ENCODE results near the gene CNOT4. TPM values are rescaled to one million over a fixed set of nuclear protein-coding genes. Genes with fewer than 3 reads are reported as not detected.
"Not testable (repeated sequence)": the region's sequence is repeated elsewhere in the genome, so short reads cannot be mapped to it uniquely, and the experiment has no call there.

Gene CNOT4
- total and polyA plus RNA-seq, 4 donors: 18.3 to 36.6 (median 28.4) TPM

DNA sequence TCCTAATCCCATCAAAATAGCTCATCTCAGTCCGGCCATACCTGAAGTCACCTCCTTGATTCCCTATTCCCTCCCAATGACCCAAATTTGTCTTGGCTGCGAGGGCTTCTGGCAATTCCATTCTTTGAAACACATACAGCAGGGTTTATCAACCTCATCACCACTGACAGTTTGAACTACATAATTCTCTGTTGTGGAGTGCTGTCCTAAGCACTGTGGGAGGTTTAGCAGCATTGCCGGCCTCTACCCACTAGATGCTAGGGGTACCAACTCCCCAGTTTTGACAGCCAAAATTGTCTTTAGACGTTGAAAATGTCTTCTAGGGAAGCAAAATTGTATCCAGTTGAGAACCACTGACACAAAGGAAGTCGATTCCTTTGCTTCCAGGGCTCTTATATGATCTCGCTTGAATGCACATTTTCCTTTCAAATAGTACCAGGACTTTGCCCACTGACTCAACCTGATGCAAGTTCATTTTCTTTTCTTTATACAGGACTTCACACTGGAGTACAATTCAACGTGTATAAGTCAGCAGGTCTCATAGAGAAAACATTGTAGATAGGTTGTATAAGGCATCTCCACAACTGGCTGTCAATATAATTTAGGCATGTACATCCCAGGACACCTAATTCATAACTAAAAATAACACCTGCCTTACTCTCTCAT, 142.9 kb downstream of the CNOT4 start:
- no peaks in the 10 kb centered on the region for H3K27me3 ChIP-seq (ENCODE audit: control insufficient read depth, insufficient read depth, low read length)
- DNase-seq (ENCODE audit: low read depth in 4 of 6, low spot score in 6 of 6): peak in 1 of 6 donors; percentile 51
- peaks cover 4% of the 10 kb centered on the region for H3K36me3 ChIP-seq (ENCODE audit: control insufficient read depth, insufficient read depth, low read length)
- H3K9me3 ChIP-seq (ENCODE audit: control insufficient read depth, insufficient read depth, low read length): no peaks in the 10 kb centered on the region
- no peak overlapping the region for H3K27ac ChIP-seq (ENCODE audit: low read depth, low read length)
- peaks cover 3% of the 10 kb centered on the region for H3K4me1 ChIP-seq (ENCODE audit: control insufficient read depth, insufficient read depth, low read length)
- 74% methylated on average over 4 of the region's 7 CpGs for WGBS (ENCODE audit: insufficient coverage)
- no peak overlapping the region for H3K4me3 ChIP-seq (ENCODE audit: low read depth, low read length)

DNA sequence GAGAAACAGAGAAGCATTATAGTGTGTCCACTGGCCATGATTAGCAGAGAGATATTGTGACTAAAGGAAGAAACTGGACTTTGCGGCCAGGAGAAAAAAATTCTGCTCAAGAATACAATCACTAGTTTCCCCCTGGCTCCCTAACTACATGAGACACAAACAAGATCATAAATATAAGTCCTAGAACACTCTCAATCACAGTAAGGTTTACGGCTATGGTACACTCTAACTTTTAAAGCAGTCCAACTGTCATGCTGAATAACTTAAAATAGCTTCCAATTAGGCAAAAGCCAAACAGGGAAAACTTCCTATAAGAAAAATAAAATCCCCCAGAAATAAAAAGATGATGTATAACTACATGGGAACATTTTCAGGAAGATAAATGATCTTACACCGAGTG, 144.2 kb downstream of the CNOT4 start:
- Histone ChIP-seq H3K36me3 (ENCODE audit: control insufficient read depth, insufficient read depth, low read length) (peaks cover 4% of the 10 kb centered on the region), H3K4me3 (ENCODE audit: low read depth, low read length) (no peak overlapping the region), H3K9me3 (ENCODE audit: control insufficient read depth, insufficient read depth, low read length) (no peaks in the 10 kb centered on the region), H3K27me3 (ENCODE audit: control insufficient read depth, insufficient read depth, low read length) (no peaks in the 10 kb centered on the region), H3K4me1 (ENCODE audit: control insufficient read depth, insufficient read depth, low read length) (peaks cover 3% of the 10 kb centered on the region), H3K27ac (ENCODE audit: low read depth, low read length) (no peak overlapping the region)
- DNase-seq (ENCODE audit: low read depth in 4 of 6, low spot score in 6 of 6): peak in 1 of 6 donors; percentile 13
- no CpG with 5 or more reads among the region's 3 CpGs for WGBS (ENCODE audit: insufficient coverage)

DNA sequence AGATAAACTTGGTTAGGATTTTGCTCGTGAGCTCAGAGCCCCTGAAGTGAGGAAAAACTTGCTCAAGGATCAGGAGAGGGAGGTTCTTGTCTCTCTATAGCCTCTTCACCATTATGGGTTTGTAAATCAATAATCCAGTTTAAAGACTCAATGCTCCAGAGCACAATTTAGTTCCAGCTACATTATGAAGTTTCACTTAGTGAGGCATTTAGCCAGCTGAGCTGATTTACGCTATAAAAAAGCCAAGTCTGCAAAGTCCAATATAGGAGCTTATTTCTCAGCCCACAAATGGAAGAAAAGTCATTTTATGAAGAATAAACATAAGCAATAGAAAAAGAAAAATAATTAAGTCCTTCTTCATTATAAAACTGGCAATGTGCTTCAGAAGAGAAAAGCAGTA, 145.7 kb downstream of the CNOT4 start:
- Histone ChIP-seq H3K4me3 (ENCODE audit: low read depth, low read length) (no peak overlapping the region), H3K9me3 (ENCODE audit: control insufficient read depth, insufficient read depth, low read length) (no peaks in the 10 kb centered on the region), H3K4me1 (ENCODE audit: control insufficient read depth, insufficient read depth, low read length) (peaks cover 3% of the 10 kb centered on the region), H3K27me3 (ENCODE audit: control insufficient read depth, insufficient read depth, low read length) (no peaks in the 10 kb centered on the region), H3K27ac (ENCODE audit: low read depth, low read length) (no peak overlapping the region), H3K36me3 (ENCODE audit: control insufficient read depth, insufficient read depth, low read length) (peaks cover 4% of the 10 kb centered on the region)
- WGBS (ENCODE audit: insufficient coverage): 80% methylated on average over 1 of the region's 2 CpGs
- DNase-seq (ENCODE audit: low read depth in 4 of 6, low spot score in 6 of 6): peak in 3 of 6 donors; percentile 8 to 88 (median 27)

DNA sequence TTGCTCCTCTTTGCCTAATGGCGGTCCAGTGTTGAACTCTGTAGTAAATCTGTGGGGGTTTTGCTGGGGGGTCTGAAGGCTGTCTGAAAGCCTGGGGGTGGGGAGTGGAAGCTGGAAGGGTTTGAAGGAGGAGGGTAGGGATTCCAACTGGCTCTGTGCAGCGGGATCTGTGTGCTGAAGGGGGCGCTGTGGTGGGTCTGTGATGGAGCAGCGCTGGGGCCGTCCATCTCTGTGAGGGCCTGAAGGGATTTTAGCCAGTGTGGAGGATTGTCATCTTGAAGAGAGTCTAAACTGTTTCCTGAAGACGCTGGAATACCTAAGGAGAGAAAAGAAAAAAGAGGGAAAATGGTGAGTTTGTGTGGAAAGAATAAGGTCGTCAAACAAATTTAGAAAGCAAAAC, 147.0 kb downstream of the CNOT4 start:
- no peak overlapping the region for H3K4me3 ChIP-seq (ENCODE audit: low read depth, low read length)
- no peaks in the 10 kb centered on the region for H3K9me3 ChIP-seq (ENCODE audit: control insufficient read depth, insufficient read depth, low read length)
- H3K27me3 ChIP-seq (ENCODE audit: control insufficient read depth, insufficient read depth, low read length): no peaks in the 10 kb centered on the region
- peaks cover 3% of the 10 kb centered on the region for H3K4me1 ChIP-seq (ENCODE audit: control insufficient read depth, insufficient read depth, low read length)
- WGBS (ENCODE audit: insufficient coverage): 84% methylated on average over 5 of the region's 7 CpGs
- DNase-seq (ENCODE audit: low read depth in 4 of 6, low spot score in 6 of 6): no peak
- H3K36me3 ChIP-seq (ENCODE audit: control insufficient read depth, insufficient read depth, low read length): peaks cover 4% of the 10 kb centered on the region
- H3K27ac ChIP-seq (ENCODE audit: low read depth, low read length): no peak overlapping the region

DNA sequence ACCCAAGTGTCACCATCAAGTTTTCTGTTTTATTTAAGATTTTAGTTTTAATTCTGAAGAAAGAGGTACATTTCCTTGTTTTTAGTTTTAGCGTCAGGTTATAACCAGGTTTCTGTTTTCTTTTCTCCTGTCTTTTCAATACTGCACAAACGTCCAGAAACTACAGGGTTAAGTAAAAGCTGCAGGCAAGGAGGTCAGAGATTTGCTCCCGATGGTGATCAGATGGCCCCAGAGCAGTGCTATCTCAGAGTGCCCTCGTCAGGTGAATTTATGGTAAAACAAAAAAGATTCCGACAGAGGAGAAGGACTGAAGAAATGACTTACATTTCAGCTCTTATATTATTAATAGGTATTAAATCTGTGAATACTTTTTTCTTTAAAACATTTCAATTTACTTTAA, 148.1 kb downstream of the CNOT4 start:
- no peak for DNase-seq (ENCODE audit: low read depth in 4 of 6, low spot score in 6 of 6)
- H3K36me3 ChIP-seq (ENCODE audit: control insufficient read depth, insufficient read depth, low read length): peaks cover 4% of the 10 kb centered on the region
- peaks cover 3% of the 10 kb centered on the region for H3K4me1 ChIP-seq (ENCODE audit: control insufficient read depth, insufficient read depth, low read length)
- H3K4me3 ChIP-seq (ENCODE audit: low read depth, low read length): no peak overlapping the region
- no peaks in the 10 kb centered on the region for H3K9me3 ChIP-seq (ENCODE audit: control insufficient read depth, insufficient read depth, low read length)
- no peak overlapping the region for H3K27ac ChIP-seq (ENCODE audit: low read depth, low read length)
- H3K27me3 ChIP-seq (ENCODE audit: control insufficient read depth, insufficient read depth, low read length): no peaks in the 10 kb centered on the region
- WGBS (ENCODE audit: insufficient coverage): 11% methylated on average over 3 of the region's 5 CpGs

DNA sequence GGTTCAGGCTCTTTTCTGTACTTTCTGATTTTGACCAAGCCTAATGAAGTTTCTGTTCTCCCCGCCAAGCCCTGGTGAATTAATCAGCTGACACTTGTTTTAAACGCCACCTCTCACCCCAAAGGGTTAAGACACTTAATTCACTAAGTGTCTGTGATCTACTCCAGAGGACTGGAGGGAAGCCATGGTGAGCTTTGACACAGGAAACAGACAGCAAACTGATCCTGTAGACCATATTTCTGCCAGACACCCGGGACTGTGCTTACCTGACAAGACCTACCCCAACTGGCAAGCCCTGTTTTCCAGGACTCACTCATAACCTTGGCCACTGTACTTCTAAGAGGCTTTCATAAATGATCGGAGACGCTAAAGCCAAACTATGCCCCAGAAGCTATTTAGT, 150.3 kb downstream of the CNOT4 start:
- H3K9me3 ChIP-seq (ENCODE audit: control insufficient read depth, insufficient read depth, low read length): no peaks in the 10 kb centered on the region
- 73% methylated on average over 5 of the region's 5 CpGs for WGBS (ENCODE audit: insufficient coverage)
- peaks cover 4% of the 10 kb centered on the region for H3K36me3 ChIP-seq (ENCODE audit: control insufficient read depth, insufficient read depth, low read length)
- no peak overlapping the region for H3K27ac ChIP-seq (ENCODE audit: low read depth, low read length)
- no peak for DNase-seq (ENCODE audit: low read depth in 4 of 6, low spot score in 6 of 6)
- peaks cover 3% of the 10 kb centered on the region for H3K4me1 ChIP-seq (ENCODE audit: control insufficient read depth, insufficient read depth, low read length)
- no peak overlapping the region for H3K4me3 ChIP-seq (ENCODE audit: low read depth, low read length)
- H3K27me3 ChIP-seq (ENCODE audit: control insufficient read depth, insufficient read depth, low read length): no peaks in the 10 kb centered on the region

DNA sequence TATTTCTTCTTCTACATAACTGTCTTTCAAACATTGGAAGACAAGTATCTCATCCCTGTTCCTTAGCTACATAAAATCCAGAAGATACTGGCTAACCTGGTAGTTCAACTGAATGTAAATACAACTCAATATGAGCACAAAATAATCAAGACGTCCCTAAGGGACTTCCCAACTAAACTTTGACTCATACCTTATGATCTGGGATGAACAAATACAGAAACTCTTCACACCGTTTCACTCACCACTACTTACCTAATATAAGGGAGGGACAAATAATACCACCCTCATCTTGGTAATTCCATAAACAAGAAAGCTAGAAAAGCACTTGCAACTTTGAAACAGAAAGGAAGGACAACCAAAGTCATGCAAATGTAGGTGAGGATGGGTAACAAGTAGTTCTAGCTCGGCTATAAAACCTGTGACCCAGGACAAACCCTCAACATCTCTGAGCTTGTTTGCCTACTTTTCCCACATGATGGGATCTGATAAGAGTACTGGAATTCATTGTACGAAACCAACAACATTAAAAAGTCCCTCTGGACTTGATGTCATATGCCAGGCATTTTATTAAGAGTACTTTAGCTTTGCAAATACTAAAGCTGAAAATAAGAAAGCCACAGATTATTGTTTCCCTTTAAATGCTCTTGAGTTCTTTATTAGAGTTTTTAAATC, 154.4 kb downstream of the CNOT4 start:
- no peak overlapping the region for H3K4me3 ChIP-seq (ENCODE audit: low read depth, low read length)
- WGBS (ENCODE audit: insufficient coverage): no CpG with 5 or more reads among the region's 4 CpGs
- no peak for DNase-seq (ENCODE audit: low read depth in 4 of 6, low spot score in 6 of 6)

DNA sequence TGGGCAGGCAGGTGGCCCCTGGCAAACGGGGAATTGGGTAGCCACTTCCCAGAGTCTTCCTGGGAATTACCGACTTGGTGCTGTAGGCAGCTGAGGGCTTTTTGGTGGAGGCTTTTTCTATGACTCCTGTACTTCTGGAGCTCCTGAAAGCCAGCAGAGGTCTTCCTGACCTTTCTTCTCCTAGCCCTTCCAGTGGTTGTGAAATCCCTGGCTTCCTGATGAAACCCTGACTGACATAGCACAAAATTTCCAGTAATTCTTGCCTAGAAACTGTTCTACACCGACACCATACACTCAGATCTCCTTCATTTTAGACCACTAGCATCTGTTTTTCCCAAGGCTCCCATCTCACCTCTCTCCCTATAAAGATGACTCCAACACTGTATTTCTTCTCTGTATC, 156.1 kb downstream of the CNOT4 start:
- DNase-seq (ENCODE audit: low read depth in 4 of 6, low spot score in 6 of 6): no peak
- no peak overlapping the region for H3K4me3 ChIP-seq (ENCODE audit: low read depth, low read length)
- no peaks in the 10 kb centered on the region for H3K9me3 ChIP-seq (ENCODE audit: control insufficient read depth, insufficient read depth, low read length)
- no peaks in the 10 kb centered on the region for H3K4me1 ChIP-seq (ENCODE audit: control insufficient read depth, insufficient read depth, low read length)
- no peaks in the 10 kb centered on the region for H3K27me3 ChIP-seq (ENCODE audit: control insufficient read depth, insufficient read depth, low read length)
- no peaks in the 10 kb centered on the region for H3K36me3 ChIP-seq (ENCODE audit: control insufficient read depth, insufficient read depth, low read length)
- H3K27ac ChIP-seq (ENCODE audit: low read depth, low read length): no peak overlapping the region
- 94% methylated on average over 3 of the region's 3 CpGs for WGBS (ENCODE audit: insufficient coverage)

More for the DNA sequence above, 154.4 kb downstream of the CNOT4 start:
- no peaks in the 10 kb centered on the region for H3K36me3 ChIP-seq (ENCODE audit: control insufficient read depth, insufficient read depth, low read length)
- H3K9me3 ChIP-seq (ENCODE audit: control insufficient read depth, insufficient read depth, low read length): no peaks in the 10 kb centered on the region
- H3K27ac ChIP-seq (ENCODE audit: low read depth, low read length): no peak overlapping the region
- H3K27me3 ChIP-seq (ENCODE audit: control insufficient read depth, insufficient read depth, low read length): no peaks in the 10 kb centered on the region
- H3K4me1 ChIP-seq (ENCODE audit: control insufficient read depth, insufficient read depth, low read length): no peaks in the 10 kb centered on the region

DNA sequence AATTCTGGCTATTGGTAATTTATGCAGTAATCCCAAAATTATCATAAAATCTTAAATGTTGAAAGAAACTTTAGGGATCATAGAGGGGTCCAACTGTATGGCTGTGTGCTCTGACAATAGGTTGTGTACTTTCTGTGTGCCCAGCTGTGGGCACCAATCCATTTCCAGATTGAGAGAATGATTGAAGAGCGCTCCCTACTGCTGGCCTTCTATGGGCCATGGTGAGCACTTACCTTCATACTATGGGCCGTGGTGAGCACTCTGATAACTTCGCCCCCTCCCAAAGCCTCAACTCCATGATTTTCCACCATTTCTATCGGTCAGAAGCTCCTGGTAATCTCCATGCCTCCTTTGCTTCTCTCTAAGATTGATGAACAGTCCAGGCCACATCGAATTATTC, 157.6 kb downstream of the CNOT4 start:
- H3K4me3 ChIP-seq (ENCODE audit: low read depth, low read length): no peak overlapping the region
- WGBS (ENCODE audit: insufficient coverage): 89% methylated on average over 5 of the region's 5 CpGs
- no peak for DNase-seq (ENCODE audit: low read depth in 4 of 6, low spot score in 6 of 6)
- H3K9me3 ChIP-seq (ENCODE audit: control insufficient read depth, insufficient read depth, low read length): no peaks in the 10 kb centered on the region
- no peak overlapping the region for H3K27ac ChIP-seq (ENCODE audit: low read depth, low read length)
- no peaks in the 10 kb centered on the region for H3K4me1 ChIP-seq (ENCODE audit: control insufficient read depth, insufficient read depth, low read length)
- H3K27me3 ChIP-seq (ENCODE audit: control insufficient read depth, insufficient read depth, low read length): no peaks in the 10 kb centered on the region
- no peaks in the 10 kb centered on the region for H3K36me3 ChIP-seq (ENCODE audit: control insufficient read depth, insufficient read depth, low read length)

DNA sequence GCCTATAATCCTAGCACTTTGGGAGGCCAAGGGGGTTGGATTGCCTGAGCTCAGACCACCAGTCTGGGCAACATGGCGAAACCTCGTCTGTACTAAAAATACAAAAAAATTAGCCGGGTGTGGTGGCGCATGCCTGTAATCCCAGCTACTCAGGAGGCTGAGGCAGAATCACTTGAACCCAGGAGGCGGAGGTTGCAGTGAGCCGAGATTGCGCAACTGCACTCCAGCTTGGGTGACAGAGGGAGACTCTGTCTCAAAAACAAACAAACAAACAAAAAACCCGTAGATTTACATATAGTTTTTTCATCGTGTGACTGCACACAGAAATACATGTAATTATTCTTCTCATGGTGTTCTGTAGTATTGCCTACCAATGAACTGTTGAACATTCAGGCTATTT, 158.8 kb downstream of the CNOT4 start:
- H3K27ac ChIP-seq (ENCODE audit: low read depth, low read length); H3K27me3 ChIP-seq (ENCODE audit: control insufficient read depth, insufficient read depth, low read length); H3K36me3 ChIP-seq (ENCODE audit: control insufficient read depth, insufficient read depth, low read length); DNase-seq (ENCODE audit: low read depth in 4 of 6, low spot score in 6 of 6); H3K4me1 ChIP-seq (ENCODE audit: control insufficient read depth, insufficient read depth, low read length); H3K4me3 ChIP-seq (ENCODE audit: low read depth, low read length); H3K9me3 ChIP-seq (ENCODE audit: control insufficient read depth, insufficient read depth, low read length): not testable (repeated sequence)
- WGBS (ENCODE audit: insufficient coverage): no CpG with 5 or more reads among the region's 9 CpGs

All from spinal cord (tissue), 10 donors.